Type B pancreatic cell (in vitro differentiated cells): ENCODE measurements around the gene TULP3. TPM values are rescaled to one million over a fixed set of nuclear protein-coding genes. Genes with fewer than 3 reads are reported as not detected.

Experiments used
- DNase-seq: peaks from one replicate; pipeline ENCODE4 v3.0.0; 2021; ENCODE audit warnings: mixed read lengths; ENCODE audit not compliant: unreplicated experiment; ENCODE audit errors: extremely low spot score
- H3K27ac Mint-ChIP-seq: 2 replicates; pipeline ENCODE4 v1.8.0; 2021; ENCODE audit warnings: mild to moderate bottlenecking, mixed read lengths
- H3K27me3 Mint-ChIP-seq: 2 replicates; pipeline ENCODE4 v1.8.0; 2021; ENCODE audit warnings: mixed read lengths
- H3K36me3 Mint-ChIP-seq: 2 replicates; pipeline ENCODE4 v1.8.0; 2021; ENCODE audit warnings: mixed read lengths
- H3K4me1 Mint-ChIP-seq: one replicate; pipeline ENCODE4 v1.8.0; 2021; ENCODE audit warnings: mixed read lengths; ENCODE audit not compliant: unreplicated experiment
- H3K4me3 Mint-ChIP-seq: 2 replicates; pipeline ENCODE4 v1.8.0; 2021; ENCODE audit warnings: mild to moderate bottlenecking, mixed read lengths
- H3K9me3 Mint-ChIP-seq: 2 replicates; pipeline ENCODE4 v1.8.0; 2021; ENCODE audit warnings: mixed read lengths
- CTCF ChIP-seq: fragments of 200-600 bp; sonication (generic); conservative IDR thresholded peaks from 2 replicates; pipeline ENCODE4 v1.5.0; 2021; ENCODE audit warnings: antibody characterized with exemption, mild to moderate bottlenecking
- total RNA-seq: library from RNA; stranded (reverse); gene quantifications from 2 replicates; pipeline ENCODE4 v1.2.1, GENCODE V29; 2021; ENCODE audit warnings: low replicate concordance

The TULP3 gene
- total RNA-seq, 1 donor from 2014 or later: 26.5 TPM

GRCh38 chr12:2902272-2902880, 11.7 kb downstream of the TULP3 start:
- Mint-ChIP-seq H3K27me3 (no peaks in the 10 kb centered on the region), H3K27ac (no peak overlapping the region), H3K4me3 (no peak overlapping the region), H3K36me3 (peaks cover 3% of the 10 kb centered on the region), H3K4me1 (peaks cover 7% of the 10 kb centered on the region), H3K9me3 (no peaks in the 10 kb centered on the region)
- no peak for DNase-seq
- TF ChIP-seq CTCF: no peak

GRCh38 chr12:2904260-2904659, 13.6 kb downstream of the TULP3 start:
- no peak overlapping the region for H3K4me3 Mint-ChIP-seq
- H3K36me3 Mint-ChIP-seq: peaks cover 11% of the 10 kb centered on the region
- TF ChIP-seq CTCF: no peak
- H3K27me3 Mint-ChIP-seq: no peaks in the 10 kb centered on the region
- DNase-seq: no peak
- H3K4me1 Mint-ChIP-seq: peaks cover 7% of the 10 kb centered on the region
- no peaks in the 10 kb centered on the region for H3K9me3 Mint-ChIP-seq
- peak overlapping the region; percentile 1 for H3K27ac Mint-ChIP-seq

DNA sequence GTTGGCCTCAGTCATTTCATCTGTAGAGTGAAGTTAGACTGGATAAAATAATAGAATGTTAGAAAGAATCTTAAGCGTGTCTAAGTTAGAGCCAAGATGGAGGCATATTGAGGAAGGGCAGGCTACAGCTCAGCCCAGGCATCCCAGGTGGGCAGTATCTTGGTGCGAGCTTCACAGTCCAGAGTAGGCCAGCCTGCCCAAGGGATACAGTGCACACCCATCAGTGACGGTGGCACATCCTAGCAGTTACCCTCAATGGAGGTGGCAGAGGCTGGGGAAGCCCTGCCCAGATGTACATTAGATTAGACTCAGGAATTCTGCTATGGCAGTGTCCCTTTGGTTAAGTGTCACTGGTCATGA, 21.5 kb downstream of the TULP3 start:
- H3K27me3 Mint-ChIP-seq: no peaks in the 10 kb centered on the region
- no peak for TF ChIP-seq CTCF
- H3K27ac Mint-ChIP-seq: peak overlapping the region; percentile 58
- peaks cover 52% of the 10 kb centered on the region for H3K36me3 Mint-ChIP-seq
- H3K9me3 Mint-ChIP-seq: no peaks in the 10 kb centered on the region
- no peak overlapping the region for H3K4me3 Mint-ChIP-seq
- H3K4me1 Mint-ChIP-seq: peaks cover 5% of the 10 kb centered on the region
- DNase-seq: no peak

- H3K36me3 Mint-ChIP-seq: peaks cover 40% of the 10 kb centered on the region
- no peaks in the 10 kb centered on the region for H3K4me1 Mint-ChIP-seq
These were observed 28.6 kb downstream of the TULP3 start for GRCh38 chr12:2919249-2919648.

GRCh38 chr12:2922329-2922728, 31.6 kb downstream of the TULP3 start:
- DNase-seq: no peak
- Mint-ChIP-seq H3K9me3 (no peaks in the 10 kb centered on the region), H3K36me3 (peaks cover 42% of the 10 kb centered on the region), H3K27me3 (no peaks in the 10 kb centered on the region), H3K4me3 (no peak overlapping the region), H3K4me1 (no peaks in the 10 kb centered on the region), H3K27ac (no peak overlapping the region)
- no peak for TF ChIP-seq CTCF

More at GRCh38 chr12:2919249-2919648, 28.6 kb downstream of the TULP3 start:
- Mint-ChIP-seq H3K4me3 (no peak overlapping the region), H3K27ac (no peak overlapping the region), H3K27me3 (no peaks in the 10 kb centered on the region), H3K9me3 (no peaks in the 10 kb centered on the region)
- no peak for DNase-seq
- no peak for TF ChIP-seq CTCF

GRCh38 chr12:2923057-2923456, 32.4 kb downstream of the TULP3 start:
- no peak overlapping the region for H3K27ac Mint-ChIP-seq
- H3K36me3 Mint-ChIP-seq: peaks cover 47% of the 10 kb centered on the region
- no peaks in the 10 kb centered on the region for H3K27me3 Mint-ChIP-seq
- no peaks in the 10 kb centered on the region for H3K9me3 Mint-ChIP-seq
- TF ChIP-seq CTCF: no peak
- no peak overlapping the region for H3K4me3 Mint-ChIP-seq
- DNase-seq: no peak
- H3K4me1 Mint-ChIP-seq: no peaks in the 10 kb centered on the region
